Muscle of back (tissue), 11 donors: ENCODE data around the gene FLRT1. TPM values are rescaled to one million over a fixed set of nuclear protein-coding genes. Genes with fewer than 3 reads are reported as not detected.

Experiments
- DNase-seq, 3 donors: peaks; one replicate each; pipeline versions ENCODE4 v3.0.0 to v3.0.0-alpha.2; 2013
- polyA plus RNA-seq, 10 donors: library from polyadenylated mRNA; unstranded; fragments of 120-200 nt; gene quantifications; one replicate each; pipeline ENCODE4 v1.2.1, GENCODE V29; 2013; ENCODE audit not compliant: insufficient read length in 10 of 10

FLRT1 gene
- polyA plus RNA-seq, 10 donors = 1.7 to 6.9 (median 2.3) TPM

DNA sequence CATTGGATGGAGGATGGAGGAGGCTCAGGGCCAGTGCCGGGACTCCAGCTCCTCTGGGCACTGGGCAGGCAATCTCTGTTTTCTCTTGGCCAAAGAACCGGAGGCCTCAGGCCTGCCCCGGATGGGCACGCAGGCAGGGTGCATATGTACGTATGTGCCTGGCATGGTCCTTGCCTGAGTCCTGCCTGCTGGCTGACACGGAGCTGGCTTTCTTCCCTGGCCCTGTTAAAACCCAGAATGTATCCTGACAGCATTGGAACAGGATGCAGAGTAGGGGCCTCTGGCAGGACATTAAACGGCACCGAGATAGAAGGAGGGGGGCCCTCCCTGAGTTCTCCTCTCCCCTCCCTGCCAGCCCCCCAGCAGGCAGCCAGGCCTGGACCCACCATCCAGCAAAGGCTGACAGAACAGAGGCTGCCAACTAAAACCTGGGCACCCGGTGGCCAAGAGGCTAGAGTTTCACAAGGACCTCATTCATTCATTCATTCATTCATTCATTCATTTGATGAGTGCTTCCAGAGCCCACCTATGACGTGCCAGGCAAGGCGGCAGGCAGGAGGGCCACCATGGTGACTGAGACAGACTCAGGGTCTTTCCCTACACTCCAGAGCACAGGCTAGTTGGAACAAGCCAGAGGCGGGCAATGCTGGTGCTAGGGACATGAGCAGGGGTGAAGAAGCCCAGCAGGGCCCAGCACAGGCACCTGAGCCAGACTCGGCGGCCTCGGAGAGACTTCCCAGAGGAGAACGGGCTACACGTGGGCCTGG is 28.8 kb downstream of the FLRT1 start:
- no peak for DNase-seq

- DNase-seq = no peak
Observed at GRCh38 chr11:64065141-64065465, 29.4 kb downstream of the FLRT1 start.

DNA sequence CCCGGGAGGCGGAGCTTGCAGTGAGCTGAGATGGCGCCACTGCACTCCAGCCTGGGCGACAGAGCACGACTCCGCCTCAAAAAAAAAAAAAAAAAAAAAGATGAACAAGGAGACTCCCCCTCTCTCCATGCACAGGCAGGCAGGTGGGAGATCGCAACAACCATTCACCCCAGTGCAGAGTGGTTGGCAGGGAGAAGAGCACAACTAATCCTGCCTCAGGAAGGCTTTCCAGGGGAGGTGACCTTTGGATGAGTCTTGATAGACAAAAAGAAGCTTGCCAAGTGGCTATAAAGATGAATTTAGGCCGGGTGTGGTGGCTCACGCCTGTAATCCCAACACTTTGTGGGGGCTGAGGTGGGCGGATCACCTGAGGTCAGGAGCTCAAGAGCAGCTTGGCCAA is 30.0 kb downstream of the FLRT1 start:
- no peak for DNase-seq

- no peak for DNase-seq
Observed at GRCh38 chr11:64067230-64067993, 31.7 kb downstream of the FLRT1 start.

DNA sequence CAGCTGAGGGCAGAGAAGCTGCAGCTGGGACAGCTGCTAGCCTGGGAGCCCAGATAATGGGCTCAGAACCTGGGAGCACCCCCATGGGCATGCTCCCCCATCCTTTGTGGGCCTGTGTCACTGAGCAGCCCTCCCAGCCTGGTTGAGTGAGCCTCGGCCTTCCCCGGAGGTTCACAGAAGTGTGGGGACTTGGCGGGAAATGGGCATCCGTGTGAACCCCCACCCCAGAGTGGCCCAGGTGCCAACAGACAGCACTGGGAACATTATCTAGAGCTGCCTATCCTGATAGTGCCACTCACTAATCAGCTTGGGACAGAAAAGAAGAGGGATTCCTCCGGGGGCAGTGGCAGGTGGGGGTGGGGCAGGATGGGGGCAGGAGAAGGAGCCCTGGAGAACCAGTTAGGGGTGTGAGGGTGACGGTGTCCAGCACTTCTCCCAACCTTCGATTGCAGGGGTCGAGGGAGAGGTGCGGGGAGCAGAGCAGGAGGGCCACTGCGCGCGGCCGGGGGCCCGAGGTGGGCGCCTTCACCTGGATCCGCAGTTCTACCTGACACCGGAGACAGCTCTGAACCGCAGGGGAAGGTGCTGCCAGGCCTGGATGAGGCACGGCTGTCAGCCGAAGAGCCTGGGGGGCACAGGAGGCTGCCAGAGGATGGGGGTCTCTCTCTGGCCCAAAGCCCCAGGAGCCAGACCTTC is 33.1 kb downstream of the FLRT1 start:
- DNase-seq = no peak

DNA sequence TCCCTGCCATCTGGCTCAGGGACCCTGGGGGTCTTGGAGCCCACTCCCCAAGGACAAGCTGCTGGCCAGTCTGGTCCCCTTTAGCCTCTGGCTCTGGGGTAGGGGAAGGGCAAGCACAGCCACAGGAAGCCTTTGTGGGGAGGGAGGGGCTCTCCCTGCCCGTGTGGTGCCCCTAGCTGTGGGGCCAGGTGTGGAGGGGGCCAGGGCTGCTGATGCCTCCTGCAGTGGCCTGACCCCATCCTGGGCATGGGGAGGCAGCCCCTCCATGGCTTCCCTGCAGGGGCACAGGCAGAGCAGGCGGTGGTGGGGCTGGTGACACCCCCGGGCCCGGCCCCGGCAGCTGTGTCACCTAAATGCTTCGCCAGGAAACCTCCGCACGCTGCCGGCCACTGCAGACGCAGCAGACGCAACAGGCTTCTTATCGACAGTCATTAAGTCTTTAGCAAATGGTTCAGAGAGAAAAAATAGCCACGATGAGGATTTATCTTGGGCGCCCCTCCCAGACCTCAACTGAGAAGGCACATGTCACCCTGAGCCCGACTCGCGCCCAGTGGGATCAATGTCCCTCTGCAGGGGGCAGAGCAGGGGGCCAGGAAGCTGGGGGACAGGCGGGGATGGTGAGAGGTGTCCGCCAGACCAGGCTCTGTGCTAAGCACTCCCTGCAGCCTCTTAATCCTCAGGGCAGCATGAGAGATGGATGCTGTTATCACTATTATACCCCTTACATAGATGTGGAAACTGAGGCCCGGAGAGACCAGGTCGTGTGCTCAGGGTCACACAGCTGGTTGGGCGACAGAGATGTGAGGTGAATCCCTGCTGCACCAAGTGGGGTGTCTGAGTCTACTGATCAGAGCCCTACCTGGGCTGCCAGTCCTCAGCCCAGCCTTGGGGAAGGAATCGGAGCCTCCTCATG is 33.9 kb downstream of the FLRT1 start:
- DNase-seq = no peak

DNA sequence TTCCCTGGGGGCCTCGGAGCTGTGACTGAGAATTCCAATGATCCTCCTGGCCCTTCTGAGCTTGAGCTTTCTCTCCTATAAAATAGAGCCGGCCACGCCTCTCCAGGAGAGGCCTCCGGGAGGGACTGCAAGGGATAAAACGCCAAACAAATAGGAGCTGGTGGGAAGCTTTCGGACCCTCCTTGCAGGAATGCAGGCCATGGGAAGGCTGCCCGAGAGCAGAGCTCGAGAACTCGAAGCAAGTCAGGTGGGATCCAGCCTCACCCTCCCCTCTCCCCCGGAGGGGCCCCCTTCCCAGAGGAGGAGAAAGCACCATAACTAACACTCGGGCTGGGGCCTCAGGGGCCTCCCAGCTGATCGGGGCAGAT is 34.6 kb downstream of the FLRT1 start:
- DNase-seq = peak in 1 of 3 donors; percentile 64

- DNase-seq = no peak
Observed at GRCh38 chr11:64071849-64072248, 36.1 kb downstream of the FLRT1 start.

DNA sequence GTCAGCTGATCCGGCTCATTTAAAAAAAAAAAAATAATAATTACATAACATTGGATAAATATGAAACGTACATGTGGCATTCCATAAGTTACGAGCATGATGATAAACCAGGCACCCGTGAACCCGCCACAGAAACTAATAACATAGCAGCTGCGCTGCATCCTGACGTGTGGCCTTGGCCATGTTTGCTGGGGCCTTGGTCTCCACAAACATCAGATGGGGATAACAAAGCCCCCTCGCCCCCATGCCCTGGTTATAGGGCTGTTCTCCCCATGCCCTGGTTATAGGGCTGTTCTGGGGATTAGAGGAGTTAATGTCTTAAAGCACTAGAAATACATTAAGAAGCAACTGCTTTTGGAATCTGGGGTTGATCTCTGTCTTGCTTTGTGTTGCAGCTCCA is 36.7 kb downstream of the FLRT1 start:
- DNase-seq = no peak

DNA sequence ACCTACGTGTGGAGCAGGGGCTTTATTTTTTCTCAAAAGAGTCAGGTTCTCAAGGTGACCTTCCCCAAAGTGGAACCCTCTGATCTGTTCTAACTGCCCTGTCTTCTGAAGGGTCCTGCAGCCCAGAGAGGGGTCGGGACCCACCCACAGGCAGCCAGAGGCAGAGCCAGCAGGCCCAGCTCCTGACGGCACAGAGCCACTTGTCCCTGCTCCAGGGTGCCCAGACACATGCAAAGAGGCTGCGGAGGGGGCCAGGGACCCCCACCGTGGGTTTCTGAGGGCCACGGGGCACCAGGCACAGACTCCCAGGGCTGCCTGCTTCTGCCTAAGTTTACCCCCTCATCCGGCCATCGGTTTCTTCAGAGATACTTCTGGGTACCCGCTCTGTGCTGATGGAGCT is 37.1 kb downstream of the FLRT1 start:
- DNase-seq = no peak

- DNase-seq = no peak
Observed at GRCh38 chr11:64073542-64073941, 37.8 kb downstream of the FLRT1 start.

GRCh38 chr11:64074239-64074638 is 38.5 kb downstream of the FLRT1 start:
- DNase-seq = no peak

GRCh38 chr11:64076758-64077157 is 41.0 kb downstream of the FLRT1 start:
- no peak for DNase-seq

DNA sequence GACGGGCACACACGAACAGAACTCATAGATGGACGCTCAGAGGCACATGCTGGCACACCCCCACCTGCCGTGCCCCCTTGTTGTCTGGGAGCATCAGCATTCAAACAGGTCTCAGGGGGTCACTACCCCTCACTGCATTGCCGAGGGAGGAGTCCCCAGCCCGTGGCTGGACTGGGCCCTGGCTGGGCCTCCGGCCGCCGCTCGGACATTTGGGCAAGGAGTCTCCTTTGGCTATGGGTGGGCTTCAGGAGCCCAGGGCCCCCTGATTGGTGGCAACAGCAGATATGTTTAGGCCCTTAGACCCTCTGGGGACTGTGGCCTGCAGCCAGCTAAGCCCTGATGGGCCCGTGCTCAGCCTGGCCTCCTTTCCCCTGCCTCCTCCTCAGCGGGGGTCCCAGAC is 41.9 kb downstream of the FLRT1 start:
- DNase-seq = no peak

DNA sequence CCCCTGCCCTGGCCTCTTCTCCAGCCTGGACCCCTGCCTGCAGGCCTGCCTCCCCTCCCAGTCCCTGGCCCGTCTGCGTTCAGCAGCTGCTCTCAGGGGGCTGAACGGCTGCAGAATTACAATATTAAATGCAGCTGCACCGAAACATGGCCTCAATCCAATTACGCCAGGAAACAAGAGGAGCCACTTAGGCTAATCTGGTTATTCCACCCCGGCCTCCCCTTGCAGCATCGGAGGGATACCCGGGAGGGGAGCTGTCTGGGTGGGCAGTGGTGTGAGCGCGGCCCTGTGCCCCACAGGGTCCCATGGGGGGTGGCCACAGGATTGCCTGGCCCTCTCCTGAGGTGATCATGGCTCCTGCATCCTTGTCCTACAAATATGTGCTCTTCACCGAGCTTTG is 42.6 kb downstream of the FLRT1 start:
- peak in 2 of 3 donors; percentile 57 to 90 for DNase-seq

GRCh38 chr11:64078905-64079304 is 43.2 kb downstream of the FLRT1 start:
- peak in 1 of 3 donors; percentile 64 for DNase-seq

- no peak for DNase-seq
Observed at GRCh38 chr11:64080390-64080789, 44.7 kb downstream of the FLRT1 start.

DNA sequence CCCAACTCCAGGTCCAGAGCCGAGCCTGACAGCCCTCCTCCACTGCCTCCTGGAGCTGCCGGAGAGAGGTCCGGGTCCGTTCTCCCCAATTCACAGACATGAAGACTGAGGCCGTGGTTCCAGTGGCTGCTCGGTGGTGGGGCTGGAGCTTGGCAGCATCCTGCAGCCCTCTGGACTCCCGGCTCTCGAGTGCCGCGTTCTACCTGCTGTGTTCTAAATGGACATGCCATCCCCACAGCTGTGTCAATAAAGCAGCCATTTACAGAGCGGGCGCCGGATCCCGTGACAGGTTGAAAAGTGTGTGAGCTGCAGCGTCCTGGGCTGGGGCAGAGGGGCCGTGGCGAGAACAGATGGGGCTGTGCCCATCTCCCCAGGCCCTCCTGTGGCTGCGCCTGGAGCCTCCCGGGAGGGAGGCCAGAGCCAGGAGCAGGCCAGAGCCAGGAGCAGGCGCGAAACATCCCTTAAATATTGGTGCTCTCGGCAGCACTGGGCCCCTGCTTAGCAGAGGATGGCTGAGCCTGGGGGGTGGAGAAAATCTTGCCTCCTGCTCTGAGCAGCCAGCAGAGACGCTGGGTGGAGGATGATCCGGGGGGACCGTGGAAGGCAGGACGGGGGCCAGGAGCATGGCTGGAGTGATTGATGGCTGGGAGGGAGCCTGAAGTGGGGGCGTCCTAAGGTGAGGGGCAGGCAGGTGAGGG is 46.2 kb downstream of the FLRT1 start:
- no peak for DNase-seq

DNA sequence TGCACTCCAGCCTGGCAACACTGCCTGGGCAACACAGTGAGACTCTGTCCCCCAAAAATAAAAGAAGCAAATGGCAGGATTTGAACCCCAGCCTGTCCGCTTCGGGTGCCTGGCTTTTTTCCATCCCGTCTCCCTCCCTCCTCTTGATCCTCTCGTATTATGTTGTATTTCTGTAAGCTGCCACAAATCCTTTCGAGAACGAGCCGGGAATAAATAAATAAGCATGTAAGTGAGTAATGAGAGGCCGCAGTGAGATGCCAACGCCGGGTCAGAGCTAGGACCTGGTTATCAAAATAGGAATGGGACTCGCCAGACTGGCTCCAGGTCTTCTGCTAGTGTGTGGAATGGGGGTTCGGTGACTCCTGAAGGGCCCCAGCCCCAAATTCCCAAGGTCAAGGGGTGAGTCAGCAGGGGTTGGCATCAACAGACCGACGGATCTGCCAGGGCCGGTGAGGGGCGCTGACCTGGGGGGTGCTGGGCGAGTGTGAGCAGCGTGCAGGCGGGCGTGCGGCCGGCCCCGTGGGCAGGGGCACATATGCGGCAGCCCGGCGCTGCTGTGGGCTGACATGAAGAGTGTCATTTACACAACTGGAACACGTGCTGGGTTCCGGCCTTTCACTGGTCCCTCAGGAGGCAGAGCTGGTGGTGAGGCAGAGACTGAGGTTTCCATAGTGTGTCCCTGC is 47.8 kb downstream of the FLRT1 start:
- no peak for DNase-seq

DNA sequence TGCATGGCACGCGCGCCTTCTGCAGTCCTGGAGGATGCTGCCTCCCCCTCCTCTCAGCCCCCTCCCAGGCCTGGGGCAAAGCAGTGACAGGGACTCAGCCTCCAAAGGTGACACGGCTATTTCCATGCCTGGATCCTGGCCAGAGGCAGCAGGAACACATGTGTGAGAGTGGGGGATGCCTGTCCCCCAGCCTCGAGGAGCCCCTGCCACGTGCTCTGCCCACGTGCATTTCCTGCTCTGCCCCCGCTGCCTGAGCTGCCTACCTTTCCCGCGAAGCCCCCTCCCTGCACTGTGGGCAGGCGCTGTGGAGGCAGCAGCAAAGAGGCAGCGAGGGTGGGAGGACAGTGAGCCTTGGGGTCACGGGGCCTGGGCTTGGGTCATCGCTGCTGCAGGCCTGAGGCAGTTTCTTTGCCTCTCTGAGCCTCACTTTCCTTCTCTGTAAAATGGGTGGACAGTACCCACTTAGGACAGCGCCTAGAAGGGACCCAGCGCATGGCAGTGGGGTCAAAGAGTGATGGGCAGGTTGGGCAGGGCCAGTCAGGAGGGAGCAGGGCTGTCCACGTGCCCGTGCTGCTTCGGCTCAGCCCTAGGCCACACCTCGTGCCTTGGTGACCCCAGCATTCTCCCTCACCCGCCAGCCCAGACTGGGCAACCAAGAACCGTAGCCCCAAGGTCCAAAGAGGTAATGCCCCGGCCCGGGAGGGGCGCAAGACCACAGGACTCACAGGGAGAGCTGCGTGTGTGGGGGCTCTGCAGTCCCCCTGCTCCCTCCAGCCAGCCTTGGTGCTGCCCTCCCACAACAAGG is 48.6 kb downstream of the FLRT1 start:
- no peak for DNase-seq
